T-helper 1 cell treated with Interleukin-12 subunit alpha and Interleukin-12 subunit beta and Interleukin-4 antibody, amounts not matched to agents 30 ng/mL and 1 ng/mL, for 36 hours (primary cell): ENCODE data around the gene NEGR1. TPM values are rescaled to one million over a fixed set of nuclear protein-coding genes. Genes with fewer than 3 reads are reported as not detected.

Experiments
- intact Hi-C: fragments of 100-400 bp; cut with micrococcal nuclease; formaldehyde crosslinking; loops from one replicate; pipeline ENCODE4 v1.15.1; 2024
- total RNA-seq: library from RNA; stranded (reverse); gene quantifications from 2 replicates; pipeline ENCODE4 v1.2.3, GENCODE V29; 2022

The NEGR1 gene
- total RNA-seq, 1 donor from 2014 or later: not detected

DNA sequence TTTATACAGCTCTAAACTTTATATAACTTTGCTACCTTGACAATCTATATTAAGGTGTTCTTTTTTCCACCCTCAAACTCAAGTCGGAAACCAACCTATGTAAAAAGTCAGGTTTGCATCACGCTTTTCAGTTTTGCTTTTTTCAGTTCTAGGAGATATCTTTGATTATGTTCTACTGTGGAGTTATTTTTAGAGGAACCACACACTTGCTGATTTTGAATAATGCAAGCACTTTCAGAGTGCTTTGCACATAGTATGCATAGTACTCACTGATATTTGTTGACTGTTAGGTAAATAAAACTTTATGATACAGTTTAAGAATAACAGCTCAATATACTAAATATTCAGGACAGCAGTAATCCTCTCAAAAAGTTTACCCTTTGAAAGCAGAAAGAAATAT is 637.3 kb downstream of the NEGR1 start:
- intact Hi-C loops: no loop called here

DNA sequence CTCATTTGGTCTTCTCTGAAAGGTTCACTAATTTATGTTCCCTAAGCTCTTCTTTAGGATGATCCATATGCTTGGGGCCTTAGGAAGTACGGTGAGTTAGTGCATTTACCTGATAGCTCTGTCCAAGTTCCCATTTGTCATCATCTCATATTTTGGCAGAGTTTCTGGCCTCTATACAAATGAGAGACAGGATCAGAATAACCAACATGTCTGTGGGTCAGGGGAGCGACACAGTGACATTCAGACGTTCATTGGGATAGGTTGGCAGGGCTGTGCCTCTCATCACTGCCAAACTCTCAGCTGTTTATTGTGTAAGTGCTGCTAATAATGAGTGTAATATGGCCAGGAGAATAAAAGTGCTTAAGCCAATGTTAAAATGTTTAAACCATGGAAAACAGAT is 640.4 kb downstream of the NEGR1 start:
- intact Hi-C loops: no loop called here

DNA sequence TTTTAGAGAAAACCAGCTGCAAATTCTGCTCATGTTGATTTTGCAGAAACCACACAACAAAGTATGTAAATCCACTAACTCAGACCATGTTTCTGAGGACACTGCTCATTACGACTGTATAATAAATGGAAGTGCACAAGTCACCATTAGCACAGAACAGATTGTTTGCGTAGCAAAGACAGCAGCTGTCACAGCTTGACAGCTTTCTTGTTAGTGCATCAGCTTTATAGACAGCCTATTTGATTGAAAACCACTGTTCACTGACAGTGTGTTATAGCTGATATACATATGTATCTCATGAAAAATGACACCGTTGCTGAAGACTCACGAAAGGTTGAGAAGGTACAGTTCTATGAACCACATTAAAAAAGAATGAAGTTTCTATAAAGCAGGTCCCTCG is 641.3 kb downstream of the NEGR1 start:
- intact Hi-C loops: no loop called here

DNA sequence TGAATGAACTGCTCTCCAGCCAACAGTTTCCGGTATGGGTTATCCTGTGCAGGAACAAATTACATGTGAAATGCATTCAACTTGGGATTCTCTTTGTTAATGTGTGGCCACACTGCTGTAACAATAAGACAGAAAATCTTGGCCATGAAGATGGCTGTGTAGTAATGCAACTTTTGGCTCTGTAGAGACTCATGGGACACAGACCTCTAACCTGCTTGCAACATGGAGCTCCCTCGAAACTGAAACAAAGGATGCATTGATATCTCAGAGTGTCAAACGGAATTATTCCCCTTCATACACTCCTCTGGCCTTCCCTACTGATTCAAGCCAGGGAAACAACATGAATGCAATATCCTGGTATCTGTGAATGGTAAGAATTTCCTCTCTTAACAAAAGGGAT is 642.2 kb downstream of the NEGR1 start:
- intact Hi-C loops: no loop called here

DNA sequence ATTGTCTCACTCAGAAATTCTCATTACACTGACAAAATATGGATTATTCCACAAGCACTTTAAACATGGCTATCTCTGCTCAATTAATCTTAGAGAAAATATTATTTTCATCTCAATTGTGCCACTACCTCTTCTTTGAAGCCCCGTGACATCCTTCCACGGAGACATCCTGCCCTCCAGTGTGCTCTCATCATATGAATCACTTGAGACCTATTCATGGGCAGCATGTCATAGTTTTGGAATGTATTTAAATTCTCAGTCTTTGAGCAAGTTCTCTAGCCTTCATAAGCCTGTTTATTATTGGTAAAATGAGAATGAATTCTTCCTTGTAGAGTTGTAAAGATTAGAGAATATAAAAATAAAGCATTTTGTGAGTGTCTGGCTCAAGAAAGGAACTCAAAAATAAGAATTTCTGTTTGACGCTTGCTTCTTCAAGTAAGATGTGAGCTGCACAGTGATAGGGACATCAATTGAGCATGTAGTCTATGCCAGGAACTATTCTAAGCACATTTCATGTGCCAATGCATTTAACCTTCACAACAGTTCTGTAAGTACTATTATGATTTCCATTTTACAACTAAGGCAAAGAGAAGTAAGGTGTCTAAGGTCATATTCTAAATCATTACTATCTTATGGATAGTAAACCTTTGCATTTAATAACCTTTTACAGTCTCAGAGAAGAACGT is 644.1 kb downstream of the NEGR1 start:
- intact Hi-C loops: no loop called here

DNA sequence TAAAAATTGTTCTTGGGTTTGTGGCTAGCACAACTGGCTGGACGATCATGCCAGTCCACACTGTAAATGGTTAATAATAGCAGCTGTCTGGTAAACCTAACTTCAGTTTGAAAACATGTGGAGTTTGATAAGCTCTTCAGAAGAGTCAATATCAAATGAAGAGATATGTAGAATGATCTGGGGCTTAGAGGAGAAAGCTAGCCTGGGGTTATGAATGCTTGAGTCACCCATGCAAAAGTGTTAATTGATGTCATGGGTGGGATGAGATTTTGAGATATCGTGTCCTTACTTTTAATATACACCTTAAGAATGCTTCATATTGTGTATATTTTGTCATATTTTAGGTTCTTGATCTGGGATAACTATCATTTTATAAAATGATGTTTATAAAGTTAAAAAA is 646.8 kb downstream of the NEGR1 start:
- intact Hi-C loops: no loop called here

DNA sequence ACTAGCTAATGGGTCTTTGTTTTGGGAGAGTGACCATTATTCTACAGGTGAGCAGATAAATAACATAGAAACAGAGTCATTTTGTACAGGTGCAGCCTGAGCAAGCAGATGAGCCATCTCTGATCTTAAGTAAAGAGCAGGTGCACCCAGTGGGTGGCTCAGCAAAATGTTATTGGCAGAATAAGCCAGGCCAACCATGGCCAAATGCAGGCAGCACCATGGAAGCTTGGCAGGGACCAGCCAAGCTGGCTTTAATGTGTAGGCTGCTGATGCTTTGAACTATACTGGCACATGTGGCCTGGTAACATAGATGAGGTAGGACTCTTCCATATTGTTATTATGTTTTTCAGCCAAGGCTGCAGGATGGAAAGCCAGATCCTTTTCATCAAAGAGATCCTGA is 648.2 kb downstream of the NEGR1 start:
- intact Hi-C loops: no loop called here

DNA sequence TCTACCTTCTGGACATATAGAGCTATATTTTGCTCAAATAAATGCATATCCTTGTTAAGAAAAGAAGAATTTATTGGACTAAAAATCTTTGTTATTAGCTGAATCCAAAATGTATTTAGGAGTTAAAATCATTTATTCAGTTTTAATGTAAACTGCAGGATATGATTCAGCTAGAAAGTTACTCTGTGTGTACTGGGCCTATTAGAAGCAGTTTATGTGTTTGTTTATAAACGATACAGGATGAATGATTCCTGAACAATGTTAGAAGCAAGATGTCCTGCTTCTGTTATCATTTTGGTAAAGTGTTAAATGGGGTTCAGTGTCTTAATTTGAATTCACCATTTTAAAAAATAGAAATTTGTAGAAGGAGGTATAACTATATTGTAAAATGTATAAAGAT is 652.3 kb downstream of the NEGR1 start:
- intact Hi-C loops: no loop called here

DNA sequence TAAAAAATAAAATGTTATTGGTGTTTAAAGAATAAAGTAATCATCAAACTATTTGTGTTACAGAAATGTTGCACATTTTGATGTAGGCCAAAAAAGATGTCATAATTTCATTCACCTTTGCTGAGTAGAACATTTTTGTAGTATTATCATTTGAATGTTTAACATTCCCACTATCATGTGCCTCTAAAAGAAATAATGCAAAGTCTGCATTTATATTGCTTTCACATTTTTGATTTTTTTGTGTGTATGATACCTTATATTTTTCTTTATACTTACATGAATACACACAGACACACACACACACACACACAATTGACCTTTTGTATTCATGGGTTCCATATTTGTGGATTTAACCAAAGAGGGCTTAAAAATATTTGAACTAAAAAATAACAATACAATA is 657.3 kb downstream of the NEGR1 start:
- intact Hi-C loops: no loop called here

DNA sequence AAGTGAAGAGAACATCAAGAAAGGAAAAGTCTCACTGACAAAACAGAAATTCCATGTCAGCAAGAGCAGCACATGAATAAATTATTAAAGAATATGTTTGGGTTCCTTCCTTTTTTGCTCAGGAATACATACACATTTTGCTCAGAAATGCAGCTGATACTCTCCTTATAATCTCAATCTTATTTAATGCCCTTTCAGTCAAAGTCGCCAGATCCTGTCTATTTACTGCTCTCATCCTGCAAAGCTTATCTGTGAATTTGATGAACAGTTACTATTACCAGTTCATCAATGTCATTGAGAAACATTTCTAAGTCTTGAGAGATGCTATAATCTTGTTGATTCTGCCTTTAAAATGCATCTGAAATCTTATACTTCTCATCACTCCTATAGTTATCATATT is 658.5 kb downstream of the NEGR1 start:
- intact Hi-C loops: no loop called here

DNA sequence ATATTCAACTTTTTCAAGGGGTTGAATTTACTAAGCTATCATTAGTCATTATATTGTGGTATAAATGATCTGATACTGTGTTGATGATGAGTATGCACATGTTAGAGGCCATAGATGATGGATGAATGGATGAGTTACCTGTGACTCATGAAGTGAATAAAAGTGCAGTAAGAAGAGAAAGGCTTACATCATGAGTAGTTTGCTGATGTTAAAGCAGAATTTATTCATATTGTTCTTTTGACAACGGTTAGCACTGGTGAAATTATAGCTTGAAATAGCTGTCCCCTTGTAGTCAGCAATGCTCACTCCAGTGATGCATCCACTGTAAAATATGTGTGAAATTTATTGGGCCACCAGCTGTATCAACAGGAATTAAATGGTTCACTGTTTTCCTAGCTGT is 660.6 kb downstream of the NEGR1 start:
- intact Hi-C loops: no loop called here

DNA sequence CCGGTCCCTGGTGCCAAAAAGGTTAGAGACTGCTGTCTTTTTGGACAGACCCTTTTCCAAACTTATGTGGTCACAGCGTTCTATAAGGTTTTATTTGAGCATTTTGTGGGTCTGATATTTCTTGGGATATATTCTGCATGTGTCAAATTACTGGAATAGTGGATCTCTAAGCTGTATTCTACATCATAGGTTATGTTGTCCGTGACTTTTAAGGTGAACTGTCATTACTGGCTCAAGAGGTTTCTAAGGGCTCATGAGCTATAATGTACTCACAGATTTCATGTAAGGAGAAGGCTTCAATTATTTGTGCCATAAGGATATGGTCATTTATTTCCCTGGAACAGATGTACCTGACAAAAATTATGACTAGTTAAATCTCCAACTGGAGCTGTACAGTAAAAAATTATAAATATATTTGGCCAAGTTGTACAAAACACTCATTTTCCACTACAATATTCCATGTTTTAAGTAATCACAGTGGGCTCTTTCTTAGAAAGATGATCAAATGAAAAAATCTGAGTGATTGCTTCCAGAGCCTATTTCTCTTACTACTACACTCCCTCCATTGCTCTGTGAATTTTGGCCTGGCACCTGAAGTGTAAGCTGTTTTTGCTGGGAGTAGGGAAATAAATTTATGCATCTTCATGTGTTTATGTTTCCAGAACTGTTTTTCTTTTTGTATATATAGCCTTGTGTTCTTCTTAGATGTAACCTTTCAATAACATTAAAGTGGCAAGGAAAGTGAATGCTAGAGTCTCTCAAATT is 663.4 kb downstream of the NEGR1 start:
- intact Hi-C loops: no loop called here

DNA sequence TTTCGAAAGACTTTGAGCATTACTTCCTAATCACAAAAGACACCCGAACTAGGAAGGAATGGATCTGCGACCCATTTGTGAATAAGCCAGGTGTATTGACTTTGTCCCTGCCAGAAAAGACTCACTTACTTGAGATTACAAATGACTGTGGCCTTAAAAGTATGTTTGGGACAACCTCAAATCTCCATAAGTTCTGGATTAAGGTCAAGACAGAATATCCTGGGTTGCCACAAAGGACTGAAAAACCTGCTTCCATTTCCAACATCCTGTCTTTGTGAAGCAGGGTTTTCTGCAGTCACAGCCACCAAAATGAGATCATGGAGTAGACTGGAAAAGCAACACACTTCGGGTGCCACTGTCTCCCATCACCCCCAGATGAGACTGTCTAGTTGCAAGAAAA is 664.1 kb downstream of the NEGR1 start:
- intact Hi-C loops: no loop called here

DNA sequence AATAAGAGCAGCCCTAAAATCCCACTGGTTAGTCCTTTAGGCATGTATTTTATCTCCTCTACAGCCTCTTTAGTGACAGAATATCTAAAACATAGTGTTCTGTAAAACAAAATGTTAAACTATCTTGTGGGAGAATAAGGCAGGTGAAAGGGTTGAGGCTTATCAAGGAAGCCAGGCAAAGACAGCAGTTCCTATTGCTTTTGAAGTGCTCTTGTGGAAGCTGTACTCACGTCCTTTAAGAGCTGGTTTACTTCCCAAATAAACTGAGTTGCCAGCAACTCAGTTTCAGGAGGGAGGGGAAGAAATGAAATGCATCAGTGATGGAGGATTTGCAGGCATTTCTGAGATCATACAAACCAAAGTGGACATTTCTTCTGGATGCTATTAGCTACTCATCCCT is 671.9 kb downstream of the NEGR1 start:
- intact Hi-C loops: no loop called here

DNA sequence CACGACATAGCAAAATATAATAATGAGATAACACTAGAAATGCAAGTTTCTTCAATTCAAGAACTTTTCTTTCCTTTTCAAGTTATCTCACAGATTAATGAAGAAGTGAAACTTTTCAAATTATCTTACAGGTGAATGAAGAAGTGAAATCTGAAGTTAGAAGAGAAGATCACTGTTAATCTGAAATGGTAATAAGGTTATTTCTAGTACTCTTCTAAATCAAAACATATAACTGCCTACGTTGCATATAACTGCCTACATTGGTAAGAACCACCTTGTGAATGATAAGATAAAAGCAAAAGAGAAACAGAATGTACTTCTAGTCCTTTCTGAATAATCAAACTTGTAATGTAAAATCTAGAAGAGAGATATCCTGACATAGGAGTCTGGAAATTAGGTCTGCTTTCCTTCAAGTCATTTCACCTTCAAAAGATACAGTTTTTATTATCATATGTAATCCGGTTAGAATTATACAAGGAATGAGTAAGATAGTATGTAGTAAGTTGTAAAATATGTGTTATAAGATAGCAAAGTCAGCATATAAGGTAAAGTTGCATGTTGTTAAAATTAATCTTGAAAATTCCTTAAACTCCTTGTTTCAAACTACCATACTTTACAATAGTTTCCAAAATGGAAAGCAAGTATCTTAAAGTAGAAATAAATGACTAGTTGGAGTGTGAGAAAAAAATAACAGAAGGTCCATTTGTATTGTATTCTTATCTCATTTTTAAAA is 679.1 kb downstream of the NEGR1 start:
- intact Hi-C loops: no loop called here

DNA sequence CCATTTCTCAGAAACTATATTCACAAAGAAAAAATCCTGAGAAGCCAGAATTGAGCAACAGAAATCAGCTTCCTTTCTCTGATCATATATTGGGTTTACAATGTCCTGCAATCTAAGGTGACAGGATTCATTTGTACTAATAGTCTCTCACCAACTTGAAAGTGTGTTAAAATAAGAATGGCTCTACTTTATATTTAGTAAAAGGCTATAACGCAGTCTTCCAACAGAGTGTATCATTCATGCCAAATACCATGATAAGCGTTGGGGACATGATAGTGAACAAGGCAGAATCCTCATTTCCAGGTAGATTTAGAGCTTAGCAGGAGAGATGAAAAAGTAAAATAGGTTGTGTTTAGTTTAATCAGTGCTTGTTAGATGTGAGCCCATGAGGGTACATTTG is 682.3 kb downstream of the NEGR1 start:
- intact Hi-C loops: no loop called here

DNA sequence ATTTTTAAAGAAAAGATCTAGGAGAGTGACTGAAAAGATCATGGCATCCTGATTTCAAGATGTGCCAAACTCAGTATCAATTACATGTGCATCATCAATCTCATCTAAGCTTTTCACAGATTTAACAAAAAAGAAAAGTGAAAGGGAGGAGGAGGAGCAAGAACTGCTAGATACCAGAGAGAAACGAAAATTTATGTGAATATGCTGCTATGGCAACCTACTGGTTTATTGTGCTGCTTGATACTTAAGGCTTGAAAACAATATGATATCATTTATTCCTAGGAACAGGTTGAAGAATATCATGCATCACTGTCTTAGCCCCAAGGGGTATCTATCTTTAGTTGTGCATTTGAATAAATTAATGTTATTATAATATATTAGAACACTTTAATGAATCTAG is 683.0 kb downstream of the NEGR1 start:
- intact Hi-C loops: no loop called here

DNA sequence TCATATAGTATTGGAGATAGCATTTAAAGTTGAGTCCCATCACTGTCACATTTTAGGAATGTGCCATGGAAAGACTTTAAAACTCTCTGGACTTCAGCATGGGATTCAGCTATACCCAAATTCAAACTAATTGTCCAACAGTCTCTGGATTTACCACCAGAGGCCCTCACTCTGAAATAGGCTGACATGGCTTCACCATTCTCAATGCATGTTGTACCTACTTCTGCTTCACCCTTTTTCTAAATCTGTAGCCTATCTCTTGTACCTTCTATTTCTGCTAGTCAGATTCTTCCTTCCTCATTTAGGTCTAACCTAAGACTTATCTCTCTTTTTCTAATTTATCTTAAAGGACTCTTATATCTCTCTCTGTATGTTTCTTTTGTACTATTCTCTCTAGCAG is 688.8 kb downstream of the NEGR1 start:
- intact Hi-C loops: no loop called here

DNA sequence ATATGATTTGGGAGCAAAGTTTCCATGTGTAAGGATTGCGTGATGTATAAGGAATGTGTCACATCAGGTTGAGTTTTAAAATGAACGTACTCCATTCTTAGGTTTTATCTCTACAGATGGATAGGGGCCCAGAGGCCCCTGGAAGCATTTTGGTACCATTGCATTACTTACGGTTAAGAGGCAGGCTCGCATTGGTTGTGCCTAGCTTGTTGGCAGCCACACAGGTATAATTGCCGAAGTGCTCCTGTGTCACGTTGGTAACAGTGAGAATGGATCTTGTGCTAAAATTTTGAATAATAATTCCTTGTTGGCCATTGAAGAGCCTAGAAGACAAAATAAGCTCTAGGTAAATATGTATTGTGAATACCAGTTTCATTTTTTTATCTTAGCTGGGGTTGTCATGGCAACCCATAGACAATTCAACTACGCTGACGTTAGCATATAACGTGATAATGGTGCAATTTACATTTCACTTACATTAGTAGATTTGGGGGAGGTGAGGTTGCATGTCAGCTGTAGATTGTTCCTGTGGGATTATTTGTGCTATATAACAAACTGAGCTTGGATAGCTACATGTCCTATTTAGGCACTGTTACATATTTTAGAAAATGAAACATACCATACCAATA is 689.6 kb downstream of the NEGR1 start:
- intact Hi-C loops: no loop called here

DNA sequence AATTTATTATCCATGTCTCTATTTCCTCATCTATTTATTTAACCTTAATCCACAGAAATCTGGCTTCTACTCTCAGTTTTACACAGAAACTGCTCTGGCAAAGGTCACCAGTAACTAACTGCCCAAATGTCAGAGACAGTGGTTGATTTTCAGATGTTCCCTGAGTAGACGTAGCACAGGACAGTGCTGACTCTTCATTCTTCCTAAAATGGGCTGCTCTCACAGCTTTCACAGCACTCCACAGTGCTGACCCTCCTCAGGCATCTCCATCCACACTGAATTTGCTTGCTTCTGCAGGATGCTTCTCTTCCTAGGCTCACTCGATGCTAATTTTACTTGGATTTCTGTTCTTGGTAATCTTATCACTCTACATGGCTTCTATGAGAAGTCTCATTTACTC is 693.3 kb downstream of the NEGR1 start:
- intact Hi-C loops: no loop called here

DNA sequence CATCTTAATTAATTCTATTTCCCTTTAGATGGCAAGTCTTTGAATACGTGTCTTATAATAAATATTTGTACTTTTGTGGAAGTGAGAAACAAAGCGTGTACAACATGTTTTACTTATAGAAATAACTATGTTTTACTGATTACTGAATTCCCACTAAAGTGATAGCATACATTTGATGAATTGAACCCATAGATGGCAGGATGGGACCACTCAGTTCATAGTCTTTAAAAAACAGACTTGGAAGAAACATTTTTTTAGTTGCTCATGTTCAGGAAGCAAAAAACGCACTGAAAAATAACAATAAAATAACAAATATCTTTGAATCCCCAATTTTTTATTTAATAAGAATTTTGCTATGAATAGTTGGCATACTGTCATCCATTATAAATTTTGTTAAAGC is 694.4 kb downstream of the NEGR1 start:
- intact Hi-C loops: no loop called here

DNA sequence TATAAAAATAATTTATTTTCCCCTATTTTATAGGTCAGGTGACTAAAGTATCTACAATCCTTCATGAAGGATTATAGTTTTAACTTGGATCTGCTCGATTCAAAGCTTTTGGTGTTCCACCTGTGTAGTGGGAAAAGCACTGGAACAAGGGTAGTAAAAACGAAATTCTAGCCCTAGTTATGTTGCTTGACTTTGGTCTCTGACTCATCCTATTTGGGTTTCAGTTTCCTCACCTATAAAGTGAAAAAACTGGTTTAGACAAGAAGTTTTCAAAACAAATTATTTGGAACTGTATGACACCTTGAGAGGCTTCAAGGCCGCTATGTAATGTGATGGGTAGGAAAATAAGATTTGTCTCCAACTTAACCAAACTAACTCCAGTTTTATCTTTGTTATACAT is 696.3 kb downstream of the NEGR1 start:
- intact Hi-C loops: no loop called here
